ENCODE data around the gene WDR36.

Gene WDR36

DNA sequence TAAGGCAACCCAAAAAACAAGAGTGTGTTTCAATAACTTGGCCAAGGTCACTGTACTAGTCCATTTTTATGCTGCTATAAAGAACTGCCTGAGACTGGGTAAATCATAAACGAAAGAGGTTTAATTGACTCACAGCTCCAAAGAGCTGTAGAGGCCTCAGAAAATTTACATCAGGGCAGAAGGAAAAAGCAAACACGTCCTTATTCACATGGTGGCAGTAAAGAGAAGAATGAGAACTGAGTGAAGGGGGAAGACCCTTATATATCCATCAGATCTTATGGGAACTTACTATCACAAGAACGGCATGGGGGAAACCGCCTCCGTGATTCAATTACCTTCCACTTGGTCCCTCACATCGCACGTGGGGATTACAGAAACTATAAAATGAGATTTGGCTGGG lies 67.7 kb downstream of the WDR36 start:
- FAIRE-seq, result no peak
- TF ChIP-seq, protein P1, sequence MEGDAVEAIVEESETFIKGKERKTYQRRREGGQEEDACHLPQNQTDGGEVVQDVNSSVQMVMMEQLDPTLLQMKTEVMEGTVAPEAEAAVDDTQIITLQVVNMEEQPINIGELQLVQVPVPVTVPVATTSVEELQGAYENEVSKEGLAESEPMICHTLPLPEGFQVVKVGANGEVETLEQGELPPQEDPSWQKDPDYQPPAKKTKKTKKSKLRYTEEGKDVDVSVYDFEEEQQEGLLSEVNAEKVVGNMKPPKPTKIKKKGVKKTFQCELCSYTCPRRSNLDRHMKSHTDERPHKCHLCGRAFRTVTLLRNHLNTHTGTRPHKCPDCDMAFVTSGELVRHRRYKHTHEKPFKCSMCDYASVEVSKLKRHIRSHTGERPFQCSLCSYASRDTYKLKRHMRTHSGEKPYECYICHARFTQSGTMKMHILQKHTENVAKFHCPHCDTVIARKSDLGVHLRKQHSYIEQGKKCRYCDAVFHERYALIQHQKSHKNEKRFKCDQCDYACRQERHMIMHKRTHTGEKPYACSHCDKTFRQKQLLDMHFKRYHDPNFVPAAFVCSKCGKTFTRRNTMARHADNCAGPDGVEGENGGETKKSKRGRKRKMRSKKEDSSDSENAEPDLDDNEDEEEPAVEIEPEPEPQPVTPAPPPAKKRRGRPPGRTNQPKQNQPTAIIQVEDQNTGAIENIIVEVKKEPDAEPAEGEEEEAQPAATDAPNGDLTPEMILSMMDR (IDR thresholded peaks at IDR 0.05; ENCODE audit: insufficient read depth, missing control alignments), result peak; percentile 5
- DNase-seq (ENCODE audit: insufficient read length, low spot score), result no peak

GRCh38 chr5:111163000-111163399 lies 70.9 kb downstream of the WDR36 start:
- TF ChIP-seq, protein P1 (IDR thresholded peaks at IDR 0.05; ENCODE audit: insufficient read depth, missing control alignments), result no peak
- no peak for FAIRE-seq
- no peak for DNase-seq (ENCODE audit: insufficient read length, low spot score)

DNA sequence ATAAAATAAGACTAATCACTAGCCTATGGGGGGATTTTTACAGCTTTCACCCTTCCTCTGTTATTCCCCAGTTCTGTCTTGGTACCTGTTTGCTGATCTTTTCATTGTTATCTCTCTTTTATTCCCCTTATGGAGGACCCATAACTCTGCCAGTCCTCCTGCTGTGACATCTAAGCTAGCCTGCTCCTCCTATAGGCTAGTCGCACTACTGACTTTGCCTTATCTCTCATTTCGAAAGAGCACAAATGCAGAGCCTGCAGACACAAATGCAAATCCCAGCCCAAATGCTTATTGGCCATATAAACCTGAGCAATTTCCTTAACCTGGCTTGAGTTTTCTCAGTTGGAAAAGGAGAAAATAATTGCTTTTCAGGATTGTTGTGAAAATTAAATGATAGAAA lies 72.9 kb downstream of the WDR36 start:
- TF ChIP-seq, protein P1 (IDR thresholded peaks at IDR 0.05; ENCODE audit: insufficient read depth, missing control alignments), result no peak
- FAIRE-seq, result no peak
- DNase-seq (ENCODE audit: insufficient read length, low spot score), result no peak

DNA sequence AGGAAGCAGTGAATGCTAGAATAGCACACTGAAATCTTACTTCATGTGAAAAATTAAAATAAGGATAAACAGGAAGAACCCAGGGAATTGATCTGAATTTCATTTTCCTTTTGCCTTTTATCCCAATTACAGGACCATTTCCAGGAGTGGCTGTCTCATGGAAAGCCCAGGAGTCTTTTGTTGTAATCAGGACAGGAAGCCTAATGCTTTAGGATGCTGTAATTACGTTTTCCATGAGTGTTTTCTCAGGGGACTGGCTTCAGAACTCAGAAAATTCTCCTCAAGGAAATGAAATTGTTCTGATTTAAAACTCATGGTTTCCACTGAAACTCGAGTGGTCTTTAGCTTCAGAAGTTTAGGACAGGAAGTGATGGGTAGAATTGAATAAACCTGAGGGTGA lies 75.4 kb downstream of the WDR36 start:
- FAIRE-seq (no peak), DNase-seq (ENCODE audit: insufficient read length, low spot score) (no peak)

DNA sequence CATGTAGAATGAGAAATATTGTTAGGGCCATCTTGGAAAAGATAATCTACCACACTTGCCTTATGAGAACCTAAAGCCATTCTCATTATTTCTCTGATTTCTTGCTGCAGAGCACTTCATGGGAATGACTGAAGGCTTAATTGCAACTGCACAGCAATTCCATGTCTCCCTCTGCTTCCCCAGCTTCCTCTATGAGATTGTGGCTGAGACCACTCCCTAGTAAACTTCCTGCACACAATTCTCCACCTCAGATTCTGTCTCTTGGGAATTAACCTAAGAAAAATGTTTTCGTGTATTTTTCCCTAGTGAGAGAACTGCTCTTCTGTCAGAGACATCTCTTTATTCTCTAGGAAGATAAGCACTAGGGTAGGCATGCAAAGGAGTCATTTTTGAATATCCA lies 76.5 kb downstream of the WDR36 start:
- DNase-seq (ENCODE audit: insufficient read length, low spot score) (no peak), FAIRE-seq (no peak)
- TF ChIP-seq, protein P1 (IDR thresholded peaks at IDR 0.05; ENCODE audit: insufficient read depth, missing control alignments), result no peak

More for the DNA sequence above, 75.4 kb downstream of the WDR36 start:
- TF ChIP-seq, protein P1 (IDR thresholded peaks at IDR 0.05; ENCODE audit: insufficient read depth, missing control alignments), result no peak

- DNase-seq (ENCODE audit: insufficient read length, low spot score) (no peak), FAIRE-seq (no peak)
- TF ChIP-seq, protein P1 (IDR thresholded peaks at IDR 0.05; ENCODE audit: insufficient read depth, missing control alignments), result no peak
Measured at GRCh38 chr5:111169269-111169668, 77.1 kb downstream of the WDR36 start.

DNA sequence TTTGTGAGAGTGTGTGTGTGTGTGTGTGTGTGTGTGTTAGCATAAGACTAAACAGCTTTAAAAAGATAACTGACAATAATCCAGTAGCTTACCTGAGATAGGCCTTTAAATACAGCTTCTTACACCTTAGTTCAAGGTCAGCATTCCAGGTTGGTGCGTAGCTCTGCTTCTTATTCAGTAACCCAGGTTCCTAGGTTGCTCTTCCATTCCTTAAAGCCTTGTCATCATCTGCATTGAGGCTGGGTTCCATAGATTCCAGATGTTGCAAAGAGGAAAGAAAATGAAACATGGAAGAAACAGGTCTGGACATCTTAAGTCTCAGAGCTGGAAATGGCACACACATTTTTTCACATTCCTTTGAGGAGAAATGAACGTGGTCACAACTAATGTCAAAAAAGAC lies 78.1 kb downstream of the WDR36 start:
- FAIRE-seq (no peak), DNase-seq (ENCODE audit: insufficient read length, low spot score) (no peak)
- TF ChIP-seq, protein P1 (IDR thresholded peaks at IDR 0.05; ENCODE audit: insufficient read depth, missing control alignments), result no peak
